ENCODE data around the gene SEL1L.

DNA sequence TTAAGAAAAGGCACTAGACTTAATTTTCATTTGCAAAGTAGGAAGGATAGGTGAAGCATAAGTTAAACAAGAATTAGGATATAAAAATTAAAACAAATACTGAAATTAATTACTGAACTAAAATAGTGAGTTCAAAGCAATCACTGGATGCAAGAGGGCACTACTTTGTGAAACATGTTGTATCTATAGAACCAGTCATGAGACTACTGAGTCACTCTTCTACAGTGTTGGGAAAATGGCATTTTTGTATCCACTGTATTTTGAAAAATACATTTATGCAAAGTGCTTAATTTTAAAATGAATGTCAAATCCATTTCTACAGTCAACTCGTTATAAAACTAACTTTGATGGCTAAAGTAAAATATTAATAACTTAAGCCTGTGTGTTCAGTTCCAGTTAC, 47.9 kb downstream of the SEL1L start:
- no peak for TF ChIP-seq POLR2A (IDR thresholded peaks at IDR 0.05)
- TF ChIP-seq, protein P1, sequence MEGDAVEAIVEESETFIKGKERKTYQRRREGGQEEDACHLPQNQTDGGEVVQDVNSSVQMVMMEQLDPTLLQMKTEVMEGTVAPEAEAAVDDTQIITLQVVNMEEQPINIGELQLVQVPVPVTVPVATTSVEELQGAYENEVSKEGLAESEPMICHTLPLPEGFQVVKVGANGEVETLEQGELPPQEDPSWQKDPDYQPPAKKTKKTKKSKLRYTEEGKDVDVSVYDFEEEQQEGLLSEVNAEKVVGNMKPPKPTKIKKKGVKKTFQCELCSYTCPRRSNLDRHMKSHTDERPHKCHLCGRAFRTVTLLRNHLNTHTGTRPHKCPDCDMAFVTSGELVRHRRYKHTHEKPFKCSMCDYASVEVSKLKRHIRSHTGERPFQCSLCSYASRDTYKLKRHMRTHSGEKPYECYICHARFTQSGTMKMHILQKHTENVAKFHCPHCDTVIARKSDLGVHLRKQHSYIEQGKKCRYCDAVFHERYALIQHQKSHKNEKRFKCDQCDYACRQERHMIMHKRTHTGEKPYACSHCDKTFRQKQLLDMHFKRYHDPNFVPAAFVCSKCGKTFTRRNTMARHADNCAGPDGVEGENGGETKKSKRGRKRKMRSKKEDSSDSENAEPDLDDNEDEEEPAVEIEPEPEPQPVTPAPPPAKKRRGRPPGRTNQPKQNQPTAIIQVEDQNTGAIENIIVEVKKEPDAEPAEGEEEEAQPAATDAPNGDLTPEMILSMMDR (IDR thresholded peaks at IDR 0.05), result no peak
